Parietal lobe (tissue), 1 donor: ENCODE results near the gene MEIKIN. TPM values are rescaled to one million over a fixed set of nuclear protein-coding genes. Genes with fewer than 3 reads are reported as not detected.

Experiments used
- total RNA-seq: library from RNA; depleted of rRNA; stranded (reverse); fragments of >200 nt; gene quantifications from one replicate; pipeline ENCODE4 v1.2.3, GENCODE V29; 2014

MEIKIN gene, protein sequence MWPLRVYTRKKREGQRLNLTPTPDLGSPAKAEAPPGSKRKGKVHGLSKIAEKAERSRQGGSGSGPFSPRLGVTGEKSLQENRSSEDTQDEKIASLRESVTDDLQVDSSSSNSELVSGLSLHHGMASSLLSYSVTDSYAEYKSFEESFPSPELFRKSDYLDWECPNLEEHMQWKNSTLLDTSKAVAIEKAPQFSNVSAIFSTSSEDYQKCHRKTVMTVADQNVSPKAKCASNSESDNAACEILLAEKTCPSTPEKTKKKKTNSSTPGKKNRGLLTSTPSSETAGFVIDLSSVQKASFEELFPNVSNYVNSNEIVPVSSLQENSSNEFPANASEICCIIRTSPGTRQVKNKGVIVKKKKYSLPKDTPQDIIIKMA
- not detected for total RNA-seq

DNA sequence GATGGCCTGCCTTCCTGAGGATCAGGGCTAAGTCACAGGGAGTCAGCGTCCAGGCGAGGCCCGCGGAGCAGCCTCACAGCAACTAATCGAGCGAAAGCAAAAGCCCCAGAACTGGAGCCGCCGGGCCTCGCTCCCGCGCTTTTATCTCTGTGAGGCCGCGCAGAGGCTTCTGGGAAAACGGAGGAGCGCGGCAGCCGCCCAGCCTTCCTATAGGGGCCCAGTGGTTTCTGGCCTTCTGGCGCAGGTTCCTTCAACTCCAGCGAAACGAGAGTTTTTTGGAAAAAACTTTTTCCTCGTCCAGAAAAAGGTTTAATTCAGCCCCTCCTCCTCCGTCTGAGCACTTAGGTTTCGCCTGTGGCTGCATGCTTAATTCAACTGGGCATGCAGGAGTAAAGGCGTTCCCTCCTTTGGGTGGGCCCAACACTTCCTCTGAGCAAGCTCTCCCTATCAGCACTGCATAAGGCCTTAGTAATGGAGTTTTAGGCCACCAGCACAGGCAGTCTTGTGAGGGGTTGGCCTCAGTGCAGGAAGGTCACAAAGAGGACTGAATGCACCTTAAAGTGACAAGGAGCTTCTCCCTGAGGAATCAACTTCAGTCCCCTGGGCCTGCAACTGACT is at the start of gene MEIKIN:
Gene MEIKIN (minus strand): TSS at position 113 of the 618 bp plus-strand sequence. CDS start 158 bp downstream, outside the sequence.

DNA sequence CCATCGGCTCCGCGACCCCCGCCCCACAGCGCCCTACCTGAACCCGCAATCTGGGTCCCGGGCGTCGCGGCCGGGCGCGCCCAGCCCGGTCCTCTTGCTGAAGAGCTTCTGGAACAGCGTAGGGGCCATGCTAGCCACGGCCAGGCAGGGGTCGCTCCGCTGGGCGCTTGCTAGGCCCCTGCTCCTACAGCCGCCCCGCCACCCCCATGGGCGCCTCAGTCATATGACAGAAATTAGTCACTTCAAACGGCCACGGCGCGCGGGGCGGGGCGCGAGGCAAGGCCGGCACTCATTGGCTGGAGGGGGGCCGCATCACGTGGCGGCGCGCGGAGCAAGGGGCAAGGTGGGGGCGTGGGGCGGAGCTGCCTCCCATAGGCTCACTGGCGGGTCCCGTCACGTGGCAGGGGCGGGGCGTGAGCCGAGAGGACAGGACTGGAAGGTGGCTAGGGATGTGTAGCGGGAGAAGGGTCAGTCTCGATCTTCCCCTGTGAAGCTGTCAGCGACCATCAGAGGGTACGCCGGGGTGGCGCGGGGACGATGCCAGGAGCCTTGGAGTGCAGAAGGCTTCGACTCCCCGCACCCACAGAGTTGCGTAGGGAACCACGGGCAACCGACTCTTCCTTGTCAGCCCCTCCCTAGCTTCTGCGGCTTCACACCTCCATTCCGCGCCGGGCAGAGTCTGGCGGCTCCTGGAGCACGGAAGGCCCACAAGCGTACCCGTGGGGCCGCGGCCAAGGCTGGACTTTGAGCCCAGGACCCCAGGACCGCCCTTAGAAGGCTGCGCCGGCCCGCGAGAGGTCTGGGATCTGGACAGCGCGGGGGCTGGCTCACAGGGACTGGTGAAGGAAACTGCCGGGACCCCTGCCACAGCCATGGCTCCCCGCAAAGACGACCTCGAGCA is 148.4 kb downstream of the MEIKIN start, which contains the start of gene FNIP1:
Gene FNIP1 (minus strand): TSS at position 225 of the 901 bp plus-strand sequence. CDS start 96 bp downstream, at position 129.

Other genes starting within 250 kb of the MEIKIN start
- 69.2 TPM for gene FNIP1, start 148.6 kb downstream of the MEIKIN start, total RNA-seq
- 69.5 TPM for gene ACSL6, start 66.0 kb upstream of the MEIKIN start, total RNA-seq
- gene IL3, start 115.0 kb upstream of the MEIKIN start, total RNA-seq: not detected
- not detected for gene CSF2, start 128.1 kb upstream of the MEIKIN start, total RNA-seq